Small intestine (tissue), 7 donors: ENCODE data around the gene SPATA25. TPM values are rescaled to one million over a fixed set of nuclear protein-coding genes. Genes with fewer than 3 reads are reported as not detected.

ENCODE experiments used
- DNase-seq, 2 donors: peaks; one replicate each; pipeline versions ENCODE4 v3.0.0 to v3.0.0-alpha.2; 2013
- FAIRE-seq: peaks from 2 replicates; lab custom pipeline; 2012; peaks lifted over from hg19 to GRCh38; lab: Jason Lieb, UNC
- H3K27ac ChIP-seq, 3 donors: one replicate each; pipeline ENCODE4 v1.5.1; 2013; ENCODE audit warnings: low read length in 2 of 3, mild to moderate bottlenecking in 2 of 3, control low read depth in 1 of 3, inconsistent platforms in 1 of 3, low read depth in 1 of 3, moderate library complexity in 1 of 3
- H3K27me3 ChIP-seq, 3 donors: one replicate each; pipeline ENCODE4 v1.6.1; 2013; ENCODE audit warnings: low read length in 3 of 3, inconsistent platforms in 1 of 3; ENCODE audit not compliant: control insufficient read depth in 3 of 3, insufficient read depth in 3 of 3
- H3K36me3 ChIP-seq, 3 donors: one replicate each; pipeline ENCODE4 v1.6.1; 2013; ENCODE audit warnings: low read length in 3 of 3, inconsistent platforms in 1 of 3, low read depth in 1 of 3, mild to moderate bottlenecking in 1 of 3, moderate library complexity in 1 of 3; ENCODE audit not compliant: control insufficient read depth in 3 of 3, insufficient read depth in 2 of 3
- H3K4me1 ChIP-seq, 3 donors: one replicate each; pipeline ENCODE4 v1.6.1; 2013; ENCODE audit warnings: low read length in 2 of 3, inconsistent platforms in 1 of 3, low read depth in 1 of 3, mild to moderate bottlenecking in 1 of 3, moderate library complexity in 1 of 3; ENCODE audit not compliant: control insufficient read depth in 3 of 3, insufficient read depth in 2 of 3
- H3K4me3 ChIP-seq, 3 donors: one replicate each; pipeline ENCODE4 v1.5.1; 2013; ENCODE audit warnings: low read length in 3 of 3, control low read depth in 1 of 3, inconsistent platforms in 1 of 3, low read depth in 1 of 3, mild to moderate bottlenecking in 1 of 3, moderate library complexity in 1 of 3
- H3K9me3 ChIP-seq, 2 donors: one replicate each; pipeline ENCODE4 v1.6.1; 2013; ENCODE audit warnings: low read depth in 1 of 2, low read length in 1 of 2; ENCODE audit not compliant: control insufficient read depth in 2 of 2, insufficient read depth in 1 of 2
- WGBS, 3 donors: extraction: QIAGEN DNeasy Blood & Tissue Kit; methylation state at CpG; one replicate each; pipeline ENCODE4 v1.1.7; 2013; 5-methylcytosine and 5-hydroxymethylcytosine counted together
- polyA plus RNA-seq, 4 donors: library from polyadenylated mRNA; stranded (reverse) in 3 of 4; unstranded in 1 of 4; fragments of 200-250 nt in 3 of 4; fragments of 120-200 nt in 1 of 4; gene quantifications; one replicate each; pipeline versions ENCODE4 v1.2.1 to v1.2.3, GENCODE V29; 2013
- donor health status: healthy with polysubstance abuse.
- donor health status: control.
- donor health status: control.
- donor health status: Bipolar disorder and iron deficiency.
- donor health status: healthy.

Gene SPATA25
- polyA plus RNA-seq, 4 donors, result 1.8 to 16.4 TPM; not detected in 2

GRCh38 chr20:45919542-45920399 is 32.3 kb upstream of the SPATA25 start:
- DNase-seq, result no peak
- Histone ChIP-seq H3K4me1 (peaks cover 0 to 23% (median 0%) of the 10 kb centered on the region in 3 donors), H3K27me3 (no peaks in the 10 kb centered on the region), H3K27ac (peak overlapping the region in 2 of 3 donors; percentile 39 to 83), H3K9me3 (no peaks in the 10 kb centered on the region), H3K36me3 (no peaks in the 10 kb centered on the region), H3K4me3 (no peak overlapping the region)
- no peak for FAIRE-seq
- 51 to 71% (median 63%) methylated on average over 11 of the region's 11 CpGs for WGBS, 3 donors

- Histone ChIP-seq H3K27ac (peak overlapping the region in 2 of 3 donors; percentile 75 to 81), H3K4me1 (peaks cover 0 to 26% (median 0%) of the 10 kb centered on the region in 3 donors)
Measured at GRCh38 chr20:45918779-45919537, 31.5 kb upstream of the SPATA25 start.

GRCh38 chr20:45918182-45918737 is 30.8 kb upstream of the SPATA25 start:
- H3K9me3 ChIP-seq, result no peaks in the 10 kb centered on the region
- H3K4me3 ChIP-seq, result no peak overlapping the region
- no peak for FAIRE-seq
- H3K36me3 ChIP-seq, result no peaks in the 10 kb centered on the region
- no peaks in the 10 kb centered on the region for H3K27me3 ChIP-seq
- DNase-seq, result peak; percentile 53 to 86
- WGBS, 3 donors, result 47 to 60% (median 49%) methylated on average over 5 of the region's 5 CpGs
- peaks cover 0 to 26% (median 0%) of the 10 kb centered on the region in 3 donors for H3K4me1 ChIP-seq
- peak overlapping the region in 2 of 3 donors; percentile 75 to 81 for H3K27ac ChIP-seq

More at GRCh38 chr20:45918779-45919537, 31.5 kb upstream of the SPATA25 start:
- Histone ChIP-seq H3K4me3 (no peak overlapping the region), H3K27me3 (no peaks in the 10 kb centered on the region), H3K36me3 (no peaks in the 10 kb centered on the region), H3K9me3 (no peaks in the 10 kb centered on the region)
- FAIRE-seq (no peak), DNase-seq (peak in 1 of 2 donors; percentile 22)
- WGBS, 3 donors, result 78 to 87% (median 83%) methylated on average over 12 of the region's 12 CpGs

- H3K36me3 ChIP-seq, result no peaks in the 10 kb centered on the region
- no peaks in the 10 kb centered on the region for H3K27me3 ChIP-seq
- no peak overlapping the region for H3K4me3 ChIP-seq
- peak overlapping the region in 2 of 3 donors; percentile 75 to 81 for H3K27ac ChIP-seq
- DNase-seq (peak in 1 of 2 donors; percentile 32), FAIRE-seq (no peak)
- H3K9me3 ChIP-seq, result no peaks in the 10 kb centered on the region
- H3K4me1 ChIP-seq, result peaks cover 0 to 26% (median 0%) of the 10 kb centered on the region in 3 donors
- WGBS, 3 donors, result 55 to 78% (median 64%) methylated on average over 5 of the region's 5 CpGs
Measured at GRCh38 chr20:45917790-45918141, 30.3 kb upstream of the SPATA25 start.

GRCh38 chr20:45913116-45913515 is 25.7 kb upstream of the SPATA25 start:
- FAIRE-seq (no peak), DNase-seq (no peak)
- H3K27me3 ChIP-seq, result no peaks in the 10 kb centered on the region
- no peak overlapping the region for H3K4me3 ChIP-seq
- 57 to 61% (median 58%) methylated on average over 5 of the region's 5 CpGs for WGBS, 3 donors
- peaks cover 0 to 31% (median 4%) of the 10 kb centered on the region in 3 donors for H3K4me1 ChIP-seq
- no peak overlapping the region for H3K27ac ChIP-seq
- H3K9me3 ChIP-seq, result no peaks in the 10 kb centered on the region
- H3K36me3 ChIP-seq, result peaks cover 0 to 2% (median 0%) of the 10 kb centered on the region in 3 donors

- Histone ChIP-seq H3K9me3 (no peaks in the 10 kb centered on the region), H3K27me3 (no peaks in the 10 kb centered on the region), H3K27ac (peak overlapping the region in 1 of 3 donors; percentile 59), H3K4me3 (peak overlapping the region in 2 of 3 donors; percentile 18 to 57), H3K36me3 (peaks cover 0 to 7% (median 0%) of the 10 kb centered on the region in 3 donors), H3K4me1 (peaks cover 0 to 25% (median 4%) of the 10 kb centered on the region in 3 donors)
- DNase-seq, result no peak
- no peak for FAIRE-seq
- WGBS, 3 donors, result 17 to 31% (median 27%) methylated on average over 4 of the region's 4 CpGs
Measured at GRCh38 chr20:45912344-45912682, 24.9 kb upstream of the SPATA25 start.

- H3K4me3 ChIP-seq, result peak within 1 kb of the TSS; percentile 18 to 57 (median 46)
Measured at GRCh38 chr20:45911486-45912343, 24.3 kb upstream of the SPATA25 start, which contains the start of gene PLTP. TSS of gene PLTP (minus strand) at chr20:45912155. CDS start at chr20:45911452, 703 bp downstream.

More at GRCh38 chr20:45911486-45912343, 24.3 kb upstream of the SPATA25 start, which contains the start of gene PLTP:
- peaks cover 0 to 8% (median 0%) of the 10 kb centered on the region in 3 donors for H3K36me3 ChIP-seq
- H3K27ac ChIP-seq, result peak within 1 kb of the TSS in 2 of 3 donors; percentile 64 to 84
- H3K9me3 ChIP-seq, result no peaks in the 10 kb centered on the region
- 1 to 4% (median 2%) methylated on average over 40 to 58 of the region's 58 CpGs for WGBS, 3 donors
- H3K27me3 ChIP-seq, result no peaks in the 10 kb centered on the region
- FAIRE-seq, result no peak
- peaks cover 0 to 25% (median 4%) of the 10 kb centered on the region in 3 donors for H3K4me1 ChIP-seq
- peak in 1 of 2 donors; percentile 66 for DNase-seq
